T-helper 2 cell treated with Interferon-gamma antibody and Interleukin-4, amounts not matched to agents 5 μg/mL and 100 μg/mL, for 36 hours (primary cell): ENCODE data around the gene CPE.

Experiments used
- DNase-seq: peaks from one replicate; pipeline ENCODE4 v3.0.0; 2021; ENCODE audit warnings: low spot score
- H3K27ac Mint-ChIP-seq: one replicate; pipeline ENCODE4 v1.8.0; 2021; ENCODE audit warnings: mild to moderate bottlenecking, mixed read lengths
- H3K27me3 Mint-ChIP-seq: one replicate; pipeline ENCODE4 v1.8.0; 2021; ENCODE audit warnings: low read depth, mixed read lengths
- H3K36me3 Mint-ChIP-seq: one replicate; pipeline ENCODE4 v1.8.0; 2021; ENCODE audit warnings: low read depth, mixed read lengths
- H3K4me1 Mint-ChIP-seq: one replicate; pipeline ENCODE4 v1.8.0; 2021; ENCODE audit warnings: low read depth, mixed read lengths
- H3K4me3 Mint-ChIP-seq: one replicate; pipeline ENCODE4 v1.8.0; 2022; ENCODE audit warnings: mild to moderate bottlenecking, moderate library complexity, mixed read lengths
- H3K9me3 Mint-ChIP-seq: one replicate; pipeline ENCODE4 v1.8.0; 2021; ENCODE audit warnings: mixed read lengths

The CPE gene

DNA sequence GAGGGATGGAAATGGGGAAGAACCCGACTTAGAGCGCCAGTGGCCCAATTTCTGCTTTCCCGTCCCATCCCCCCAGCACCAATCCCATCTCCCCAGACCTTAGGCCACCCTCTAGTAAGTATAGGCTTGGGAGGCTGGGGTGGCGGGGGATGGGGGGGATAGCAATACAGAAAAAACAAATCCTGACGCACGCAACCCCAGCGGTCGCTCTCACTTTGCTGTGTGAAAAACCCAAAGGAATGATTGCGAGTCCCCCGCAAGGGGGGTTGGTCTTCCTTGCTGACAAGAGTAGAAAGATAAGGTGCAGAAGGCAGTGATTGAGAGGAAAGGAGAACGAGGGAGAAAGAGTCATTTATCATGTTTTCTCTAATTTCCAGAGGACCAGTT is 863 bp downstream of the CPE start:
- H3K27me3 Mint-ChIP-seq: peaks cover 75% of the 10 kb centered on the region
- H3K9me3 Mint-ChIP-seq: no peaks in the 10 kb centered on the region
- peaks cover 5% of the 10 kb centered on the region for H3K4me1 Mint-ChIP-seq
- no peak for DNase-seq
- no peak overlapping the region for H3K27ac Mint-ChIP-seq
- H3K4me3 Mint-ChIP-seq: peak overlapping the region; percentile 41
- no peaks in the 10 kb centered on the region for H3K36me3 Mint-ChIP-seq

DNA sequence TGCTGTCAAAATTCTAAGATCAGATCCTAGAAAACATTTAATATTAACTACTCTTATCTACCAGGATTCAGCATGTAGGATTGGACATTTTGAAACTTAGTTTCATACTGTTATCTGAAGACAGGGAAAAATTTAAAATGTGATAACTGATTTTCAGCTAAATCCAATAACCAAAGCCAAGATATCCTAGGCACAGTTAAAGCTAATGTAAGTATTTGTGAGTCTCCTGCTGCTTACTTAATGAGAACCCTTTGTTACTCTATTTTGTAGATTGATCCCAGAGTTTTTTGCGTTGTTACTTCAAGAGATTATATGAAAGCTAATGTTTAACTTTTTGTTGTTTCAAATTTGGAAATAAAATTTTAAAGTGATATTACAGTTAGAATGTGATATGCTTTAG is 2.0 kb downstream of the CPE start:
- no peak overlapping the region for H3K27ac Mint-ChIP-seq
- no peaks in the 10 kb centered on the region for H3K9me3 Mint-ChIP-seq
- peaks cover 73% of the 10 kb centered on the region for H3K27me3 Mint-ChIP-seq
- no peaks in the 10 kb centered on the region for H3K36me3 Mint-ChIP-seq
- no peaks in the 10 kb centered on the region for H3K4me1 Mint-ChIP-seq
- H3K4me3 Mint-ChIP-seq: no peak overlapping the region
- no peak for DNase-seq

DNA sequence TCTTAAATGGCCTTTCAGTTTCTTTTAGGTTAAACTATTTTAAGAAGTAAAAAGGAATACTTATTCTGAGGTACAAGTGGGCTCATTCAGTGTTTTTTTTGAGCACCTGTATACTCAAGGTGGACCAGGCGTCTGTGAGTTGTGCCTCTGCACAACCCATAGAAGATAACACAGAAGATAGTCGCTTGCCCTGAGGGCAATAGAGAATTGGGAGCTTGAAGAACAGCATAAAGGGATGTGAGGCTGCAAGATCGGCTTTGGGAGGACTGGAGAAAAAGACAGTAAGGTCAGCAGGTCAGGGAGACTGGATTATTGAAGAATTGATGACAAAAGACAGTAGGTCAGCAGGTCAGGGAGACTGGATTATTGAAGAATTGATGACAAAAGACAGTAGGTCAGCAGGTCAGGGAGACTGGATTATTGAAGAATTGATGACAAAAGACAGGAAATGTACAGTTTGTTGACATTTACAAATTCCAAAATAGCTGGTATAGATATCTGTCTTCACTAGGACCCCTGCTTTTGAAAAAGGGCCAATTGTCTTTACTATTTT is 3.1 kb downstream of the CPE start:
- Mint-ChIP-seq H3K27ac (no peak overlapping the region), H3K9me3 (no peaks in the 10 kb centered on the region), H3K4me3 (no peak overlapping the region), H3K36me3 (no peaks in the 10 kb centered on the region), H3K27me3 (peaks cover 72% of the 10 kb centered on the region), H3K4me1 (no peaks in the 10 kb centered on the region)
- no peak for DNase-seq

DNA sequence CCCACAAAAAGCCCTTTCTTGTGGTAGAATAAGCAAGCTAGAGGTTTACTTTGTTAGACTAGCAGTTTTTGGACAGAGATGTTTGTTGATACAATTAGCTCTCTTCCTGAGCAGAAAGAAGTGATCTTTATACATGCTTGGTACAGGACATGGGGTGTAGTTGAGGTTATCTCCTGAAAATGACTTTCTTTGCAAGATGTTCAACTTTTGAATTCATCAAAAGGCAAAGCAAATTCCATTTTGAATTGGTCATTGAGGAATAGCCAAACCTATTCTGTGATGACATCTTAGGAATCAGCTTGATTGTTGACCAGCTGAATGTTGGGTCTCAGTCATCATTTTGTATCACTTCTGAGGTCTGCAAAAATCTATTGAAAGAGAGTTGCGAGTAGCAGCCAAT is 3.8 kb downstream of the CPE start:
- H3K9me3 Mint-ChIP-seq: no peaks in the 10 kb centered on the region
- peaks cover 66% of the 10 kb centered on the region for H3K27me3 Mint-ChIP-seq
- H3K27ac Mint-ChIP-seq: no peak overlapping the region
- no peak overlapping the region for H3K4me3 Mint-ChIP-seq
- DNase-seq: no peak
- no peaks in the 10 kb centered on the region for H3K36me3 Mint-ChIP-seq
- no peaks in the 10 kb centered on the region for H3K4me1 Mint-ChIP-seq

DNA sequence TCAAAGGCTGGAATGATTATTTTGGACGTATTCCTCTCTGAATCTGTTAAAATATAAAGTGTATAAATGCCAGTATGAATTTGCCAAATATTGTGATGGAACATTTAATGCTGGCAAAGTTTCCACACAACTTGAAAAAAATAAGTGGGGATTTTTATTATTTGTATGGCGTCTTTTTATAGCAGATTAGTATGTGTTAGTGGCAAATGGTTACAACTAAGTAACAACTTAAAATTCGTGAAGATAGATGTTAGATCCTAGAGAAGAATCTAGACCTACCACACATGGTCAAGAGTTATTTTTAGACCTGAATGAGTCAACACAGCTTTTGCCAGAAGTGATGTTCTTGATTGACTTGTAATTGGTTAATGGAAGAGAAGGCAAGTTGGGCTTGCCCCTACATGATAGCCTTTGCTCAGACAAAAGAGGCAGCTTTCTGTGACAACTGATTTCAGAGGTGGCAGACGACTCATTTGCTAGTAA is 4.8 kb downstream of the CPE start:
- H3K4me1 Mint-ChIP-seq: no peaks in the 10 kb centered on the region
- no peak overlapping the region for H3K4me3 Mint-ChIP-seq
- H3K27me3 Mint-ChIP-seq: peaks cover 66% of the 10 kb centered on the region
- H3K36me3 Mint-ChIP-seq: no peaks in the 10 kb centered on the region
- H3K9me3 Mint-ChIP-seq: no peaks in the 10 kb centered on the region
- no peak for DNase-seq
- no peak overlapping the region for H3K27ac Mint-ChIP-seq

DNA sequence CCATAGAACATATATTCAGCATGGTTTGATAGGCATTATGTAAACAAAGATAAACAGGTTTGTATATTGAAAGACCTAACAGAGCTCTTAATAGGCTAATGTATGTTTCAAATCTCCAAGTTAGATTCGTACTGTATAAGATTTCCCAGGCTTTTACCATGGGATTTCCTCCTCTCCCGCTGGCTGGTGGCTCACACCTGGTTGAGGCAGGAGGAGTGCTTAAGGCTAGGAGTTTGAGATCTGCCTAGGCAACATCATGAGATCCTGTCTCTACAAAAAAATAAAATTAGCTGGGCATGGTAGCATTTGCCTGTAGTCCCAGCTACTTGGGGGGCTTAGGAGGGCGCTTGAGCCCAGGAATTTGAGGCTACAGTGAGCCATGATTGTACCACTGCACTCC is 5.4 kb downstream of the CPE start:
- no peak for DNase-seq
- Mint-ChIP-seq H3K9me3 (no peaks in the 10 kb centered on the region), H3K4me3 (no peak overlapping the region), H3K4me1 (no peaks in the 10 kb centered on the region), H3K27ac (no peak overlapping the region), H3K27me3 (peaks cover 63% of the 10 kb centered on the region), H3K36me3 (no peaks in the 10 kb centered on the region)

DNA sequence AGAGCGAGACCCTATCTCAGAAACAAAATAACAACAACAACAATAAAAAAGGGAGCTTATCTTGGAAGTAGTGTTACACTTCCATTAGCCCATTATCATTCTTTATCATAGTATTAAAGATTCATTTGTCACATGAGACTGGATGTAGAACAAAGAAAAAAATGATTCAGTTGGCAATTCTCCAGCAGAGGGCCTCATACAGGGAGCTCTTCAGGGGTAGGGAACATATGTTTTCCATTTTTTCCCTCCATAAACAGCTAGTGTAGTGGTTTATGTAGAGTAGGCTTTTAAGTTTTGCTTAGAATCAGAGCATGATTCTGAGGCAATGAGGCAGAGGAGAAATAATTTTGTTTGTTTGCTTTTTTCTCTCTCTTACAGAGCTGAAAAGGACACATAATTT is 5.8 kb downstream of the CPE start:
- H3K4me1 Mint-ChIP-seq: no peaks in the 10 kb centered on the region
- DNase-seq: no peak
- no peaks in the 10 kb centered on the region for H3K36me3 Mint-ChIP-seq
- no peak overlapping the region for H3K27ac Mint-ChIP-seq
- no peaks in the 10 kb centered on the region for H3K9me3 Mint-ChIP-seq
- peaks cover 61% of the 10 kb centered on the region for H3K27me3 Mint-ChIP-seq
- H3K4me3 Mint-ChIP-seq: no peak overlapping the region

DNA sequence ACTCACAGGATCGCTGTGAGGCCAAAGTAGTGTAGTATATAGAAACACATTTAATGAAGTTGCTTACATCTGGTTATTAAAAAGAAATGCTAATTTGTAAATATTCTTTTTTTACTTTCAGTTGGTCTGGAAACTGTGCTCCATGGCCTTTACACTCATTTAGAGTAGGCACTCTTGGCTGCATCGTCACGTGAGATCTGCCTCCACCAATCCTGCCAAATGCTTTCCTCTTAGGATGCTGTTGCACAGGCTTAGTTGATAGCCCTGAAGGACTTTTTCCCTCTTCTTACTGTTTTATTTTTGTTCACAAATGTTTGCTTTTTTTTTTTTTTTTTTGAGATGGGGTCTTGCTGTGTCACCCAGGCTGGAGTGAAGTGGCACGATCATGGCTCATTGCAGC is 6.3 kb downstream of the CPE start:
- no peak overlapping the region for H3K4me3 Mint-ChIP-seq
- no peaks in the 10 kb centered on the region for H3K9me3 Mint-ChIP-seq
- H3K36me3 Mint-ChIP-seq: no peaks in the 10 kb centered on the region
- H3K27me3 Mint-ChIP-seq: peaks cover 60% of the 10 kb centered on the region
- no peak for DNase-seq
- H3K27ac Mint-ChIP-seq: no peak overlapping the region
- no peaks in the 10 kb centered on the region for H3K4me1 Mint-ChIP-seq

DNA sequence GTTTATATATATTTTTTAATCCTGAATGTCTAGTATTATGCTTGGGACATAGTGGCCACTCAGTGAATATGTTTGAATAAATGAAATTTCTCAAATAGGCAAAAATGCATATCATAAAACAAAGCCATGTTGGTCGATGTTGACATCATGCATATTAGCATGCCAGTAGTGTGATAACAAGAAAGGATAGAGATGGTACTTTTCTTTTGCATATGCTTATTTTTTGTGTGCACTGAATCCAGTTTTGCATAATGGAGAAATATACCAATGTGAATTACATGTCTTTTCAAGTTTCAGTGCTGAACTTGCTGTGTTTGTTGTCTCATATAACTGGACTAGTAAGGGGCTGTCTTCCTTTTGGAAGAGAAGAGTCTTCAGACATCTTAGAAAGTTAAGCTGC is 7.5 kb downstream of the CPE start:
- H3K36me3 Mint-ChIP-seq: no peaks in the 10 kb centered on the region
- H3K4me1 Mint-ChIP-seq: no peaks in the 10 kb centered on the region
- H3K4me3 Mint-ChIP-seq: no peak overlapping the region
- no peak overlapping the region for H3K27ac Mint-ChIP-seq
- peaks cover 59% of the 10 kb centered on the region for H3K27me3 Mint-ChIP-seq
- no peak for DNase-seq
- H3K9me3 Mint-ChIP-seq: no peaks in the 10 kb centered on the region

DNA sequence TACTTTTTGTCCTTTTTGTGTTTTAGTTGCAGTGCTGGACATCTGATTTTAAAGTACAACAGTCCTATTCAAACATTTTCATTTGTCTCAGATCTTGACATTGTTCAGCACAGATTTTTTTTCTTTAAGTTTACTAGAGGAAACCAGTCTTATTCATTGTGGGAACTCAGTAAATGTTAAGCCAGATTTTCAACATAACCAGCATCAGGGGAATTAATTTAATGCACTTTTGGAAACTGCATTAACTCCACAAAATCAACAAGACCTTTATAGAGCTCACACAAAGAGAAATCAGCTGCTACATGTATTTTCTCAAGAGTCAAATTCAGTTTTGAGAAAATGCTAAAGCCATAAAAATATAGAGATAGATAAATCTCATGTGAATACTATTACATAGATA is 9.9 kb downstream of the CPE start:
- Mint-ChIP-seq H3K27me3 (peaks cover 45% of the 10 kb centered on the region), H3K36me3 (no peaks in the 10 kb centered on the region), H3K4me3 (no peak overlapping the region), H3K27ac (no peak overlapping the region), H3K4me1 (no peaks in the 10 kb centered on the region), H3K9me3 (no peaks in the 10 kb centered on the region)
- DNase-seq: no peak

DNA sequence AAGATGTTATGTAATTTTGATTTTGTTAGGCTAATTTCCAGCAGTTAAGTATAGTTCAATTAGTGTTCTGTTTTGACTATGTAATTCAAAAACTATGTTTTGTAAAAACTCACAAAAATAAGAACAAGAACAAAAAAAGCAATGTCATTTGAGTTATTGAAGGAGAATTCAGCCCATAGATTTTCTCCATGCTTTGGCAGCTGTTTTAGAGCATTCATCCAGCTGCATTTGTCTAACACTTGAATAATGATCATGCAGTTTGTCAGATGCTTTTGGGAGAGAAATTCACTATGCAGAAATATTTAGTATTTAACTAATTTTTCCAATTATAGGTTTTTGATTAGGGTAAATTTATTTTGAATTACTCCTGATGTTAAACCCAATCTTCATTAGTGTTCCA is 14.2 kb downstream of the CPE start:
- Mint-ChIP-seq H3K27ac (no peak overlapping the region), H3K36me3 (no peaks in the 10 kb centered on the region), H3K4me3 (no peak overlapping the region), H3K9me3 (no peaks in the 10 kb centered on the region), H3K27me3 (peaks cover 25% of the 10 kb centered on the region), H3K4me1 (no peaks in the 10 kb centered on the region)
- DNase-seq: no peak

DNA sequence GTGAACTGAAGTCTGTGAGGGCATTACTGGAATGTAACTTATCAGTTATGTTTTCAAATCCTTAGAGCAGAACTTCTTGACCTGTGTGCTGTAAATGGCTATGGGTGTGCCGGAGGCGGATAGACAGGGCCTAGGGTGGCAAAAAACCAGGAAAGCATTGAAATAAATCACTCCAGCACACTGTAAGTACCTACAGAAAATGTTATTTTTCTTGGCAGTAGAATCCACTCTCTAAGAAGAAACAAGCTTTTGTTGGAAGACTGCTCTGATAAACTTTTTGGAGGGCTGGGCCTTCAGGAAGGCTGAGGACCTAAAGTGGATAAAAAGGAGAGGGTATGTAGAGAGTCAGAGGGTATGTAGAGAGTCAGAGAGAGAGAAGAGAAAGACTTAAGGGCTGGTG is 14.9 kb downstream of the CPE start:
- no peak overlapping the region for H3K27ac Mint-ChIP-seq
- no peak overlapping the region for H3K4me3 Mint-ChIP-seq
- H3K27me3 Mint-ChIP-seq: peaks cover 19% of the 10 kb centered on the region
- H3K4me1 Mint-ChIP-seq: no peaks in the 10 kb centered on the region
- no peaks in the 10 kb centered on the region for H3K9me3 Mint-ChIP-seq
- DNase-seq: no peak
- no peaks in the 10 kb centered on the region for H3K36me3 Mint-ChIP-seq

DNA sequence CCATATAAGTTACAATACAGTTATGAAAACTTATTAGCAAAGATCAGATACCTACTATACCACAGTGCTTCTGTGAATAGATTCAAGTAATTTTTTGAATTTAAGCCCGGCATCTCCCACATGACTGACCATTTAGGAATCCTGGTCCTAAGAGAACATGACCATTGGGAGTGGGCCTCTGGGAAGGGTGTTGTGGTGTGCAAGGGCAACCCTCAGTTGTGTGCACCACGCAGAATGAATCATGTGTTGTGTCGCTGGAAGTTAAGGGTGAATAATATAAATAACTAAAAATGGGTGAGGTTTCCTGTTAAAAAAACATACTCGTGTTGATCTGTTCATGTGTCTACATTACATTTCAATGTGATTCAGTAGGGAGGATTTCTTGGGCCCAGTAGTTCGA is 15.5 kb downstream of the CPE start:
- Mint-ChIP-seq H3K9me3 (no peaks in the 10 kb centered on the region), H3K36me3 (no peaks in the 10 kb centered on the region), H3K27ac (no peak overlapping the region), H3K4me3 (no peak overlapping the region), H3K27me3 (peaks cover 18% of the 10 kb centered on the region), H3K4me1 (no peaks in the 10 kb centered on the region)
- DNase-seq: no peak

DNA sequence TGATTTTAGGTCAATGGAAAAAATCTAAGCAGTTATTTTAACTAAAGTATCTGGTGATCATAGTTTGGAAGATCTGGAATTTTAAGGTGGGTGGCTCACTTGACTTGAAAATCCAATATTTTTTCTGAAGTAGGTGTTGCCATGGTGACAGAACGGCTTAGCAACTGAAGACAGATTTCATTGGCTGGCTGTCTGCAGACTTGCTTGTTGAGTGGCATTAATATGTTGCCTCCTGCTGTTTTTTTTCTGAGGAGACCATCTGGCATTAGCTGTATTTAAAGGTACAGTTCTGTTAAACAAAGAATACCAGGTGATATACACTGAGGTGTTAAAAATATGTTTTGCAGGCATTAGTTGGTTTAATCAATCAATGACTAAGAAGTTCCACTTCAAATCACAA is 19.8 kb downstream of the CPE start:
- no peaks in the 10 kb centered on the region for H3K9me3 Mint-ChIP-seq
- H3K4me3 Mint-ChIP-seq: no peak overlapping the region
- no peak overlapping the region for H3K27ac Mint-ChIP-seq
- no peak for DNase-seq
- H3K36me3 Mint-ChIP-seq: no peaks in the 10 kb centered on the region
- peaks cover 12% of the 10 kb centered on the region for H3K27me3 Mint-ChIP-seq
- no peaks in the 10 kb centered on the region for H3K4me1 Mint-ChIP-seq

DNA sequence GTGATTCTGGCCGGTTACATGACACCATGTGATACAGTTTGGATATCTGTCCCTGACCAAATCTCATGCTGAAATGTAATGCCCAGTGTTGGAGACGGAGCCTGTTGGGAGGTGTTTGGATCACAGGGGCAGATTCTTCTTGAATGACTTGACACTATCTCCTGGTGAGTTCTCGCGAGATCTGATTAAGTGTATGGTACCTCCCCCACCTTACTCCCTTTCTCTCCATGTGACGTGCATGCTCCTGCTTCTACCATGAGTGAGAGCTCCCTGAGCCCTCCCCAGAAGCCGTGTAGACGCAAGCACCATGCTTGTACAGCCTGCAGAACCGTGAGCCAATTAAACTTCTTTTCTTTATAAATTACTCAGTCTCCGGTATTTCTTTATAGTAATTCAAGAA is 23.6 kb downstream of the CPE start:
- Mint-ChIP-seq H3K4me3 (no peak overlapping the region), H3K27me3 (peaks cover 7% of the 10 kb centered on the region), H3K27ac (no peak overlapping the region), H3K4me1 (no peaks in the 10 kb centered on the region), H3K9me3 (no peaks in the 10 kb centered on the region), H3K36me3 (no peaks in the 10 kb centered on the region)
- DNase-seq: no peak
